Neural cell (in vitro differentiated cells): Measurements from ENCODE around the gene CFAP65. TPM values are rescaled to one million over a fixed set of nuclear protein-coding genes. Genes with fewer than 3 reads are reported as not detected.

ENCODE experiments used
- H2AFZ ChIP-seq: fragments of 200-600, 300-800 bp; sonication (generic), shearing (Covaris generic); 2 replicates; pipeline ENCODE4 v1.6.0; 2014; ENCODE audit warnings: low read depth, mild to moderate bottlenecking, antibody characterized with exemption, low read length, moderate library complexity
- H3F3A ChIP-seq: fragments of 200-600 bp; shearing (Covaris generic); 2 replicates; pipeline ENCODE4 v1.6.1; 2016; ENCODE audit warnings: mild to moderate bottlenecking, moderate library complexity, mixed read lengths, antibody characterized with exemption, low read length; ENCODE audit not compliant: insufficient read depth, poor library complexity, severe bottlenecking
- H3K27ac ChIP-seq: fragments of 200-600, 300-800 bp; sonication (generic), shearing (Covaris generic); 2 replicates; pipeline ENCODE4 v1.5.1; 2014; ENCODE audit warnings: mild to moderate bottlenecking, low read length, moderate library complexity
- H3K27me3 ChIP-seq: fragments of 300-800, 200-600 bp; sonication (generic), shearing (Covaris generic); 2 replicates; pipeline ENCODE4 v1.6.0; 2014; ENCODE audit warnings: mild to moderate bottlenecking, low read depth, low read length, moderate library complexity; ENCODE audit not compliant: insufficient read depth
- H3K36me3 ChIP-seq: fragments of 300-800, 200-600 bp; sonication (generic), shearing (Covaris generic); 2 replicates; pipeline ENCODE4 v1.5.1; 2014; ENCODE audit warnings: mild to moderate bottlenecking, antibody characterized with exemption, low read length, moderate library complexity; ENCODE audit not compliant: insufficient read depth
- H3K4me2 ChIP-seq: fragments of 300-800, 200-600 bp; sonication (generic), shearing (Covaris generic); 2 replicates; pipeline ENCODE4 v1.6.0; 2014; ENCODE audit warnings: mild to moderate bottlenecking, low read length
- H3K4me3 ChIP-seq: fragments of 300-800, 200-600 bp; sonication (generic), shearing (Covaris generic); 2 replicates; pipeline ENCODE4 v1.5.1; 2014; ENCODE audit warnings: mild to moderate bottlenecking, low read length, moderate library complexity
- H3K79me2 ChIP-seq: fragments of 200-600 bp; shearing (Covaris generic); replicated peaks from 2 replicates; pipeline ENCODE4 v1.6.0; 2014; ENCODE audit warnings: mild to moderate bottlenecking, low read length, moderate library complexity; ENCODE audit not compliant: insufficient read depth
- H3K9ac ChIP-seq: fragments of 300-800, 200-600 bp; sonication (generic), shearing (Covaris generic); 2 replicates; pipeline ENCODE4 v1.6.1; 2016; ENCODE audit warnings: mild to moderate bottlenecking, low read length, mixed read lengths
- H3K9me2 ChIP-seq: fragments of 200-600 bp; shearing (Covaris generic); 2 replicates; pipeline ENCODE4 v1.6.1; 2016; ENCODE audit warnings: mild to moderate bottlenecking, low read length, mixed read lengths; ENCODE audit not compliant: insufficient read depth
- H3K9me3 ChIP-seq: fragments of 200-600, 300-800 bp; sonication (generic), shearing (Covaris generic); 2 replicates; pipeline ENCODE4 v1.6.1; 2016; ENCODE audit warnings: mild to moderate bottlenecking, mixed run types, low read length, moderate library complexity, mixed read lengths
- H4K20me1 ChIP-seq: fragments of 200-600 bp; shearing (Covaris generic); 2 replicates; pipeline ENCODE4 v1.6.1; 2016; ENCODE audit warnings: mild to moderate bottlenecking, mixed run types; ENCODE audit not compliant: insufficient read depth
- EP300 ChIP-seq: fragments of 450-650 bp; conservative IDR thresholded peaks from 2 replicates; pipeline ENCODE4 v1.6.1; 2014; ENCODE audit warnings: antibody characterized with exemption, mild to moderate bottlenecking, moderate library complexity; ENCODE audit not compliant: poor library complexity, severe bottlenecking
- EZH2 ChIP-seq: fragments of 200-600, 300-800 bp; shearing (Covaris generic), sonication (generic); IDR thresholded peaks from 2 replicates; pipeline ENCODE4 v1.6.1; 2014; ENCODE audit warnings: antibody characterized with exemption, low read length, borderline replicate concordance, mild to moderate bottlenecking; ENCODE audit not compliant: insufficient read depth, poor library complexity, severe bottlenecking
- MXI1 ChIP-seq: fragments of 450-650 bp; conservative IDR thresholded peaks from 2 replicates; pipeline ENCODE4 v1.6.1; 2014; ENCODE audit warnings: antibody characterized with exemption, mild to moderate bottlenecking; ENCODE audit not compliant: poor library complexity, severe bottlenecking
- POLR2AphosphoS5 ChIP-seq: IDR thresholded peaks from 2 replicates; pipeline ENCODE4 v1.6.1; 2012
- RAD21 ChIP-seq: fragments of 450-650 bp; conservative IDR thresholded peaks from 2 replicates; pipeline ENCODE4 v1.6.1; 2014; ENCODE audit warnings: antibody characterized with exemption, mild to moderate bottlenecking, moderate library complexity
- REST ChIP-seq: IDR thresholded peaks from 2 replicates; pipeline ENCODE4 v1.6.1; 2012; ENCODE audit warnings: borderline replicate concordance
- SMC3 ChIP-seq: fragments of 450-650 bp; conservative IDR thresholded peaks from 2 replicates; pipeline ENCODE4 v1.6.1; 2014; ENCODE audit warnings: antibody characterized with exemption, mild to moderate bottlenecking, moderate library complexity; ENCODE audit not compliant: poor library complexity
- TAF1 ChIP-seq: IDR thresholded peaks from 2 replicates; pipeline ENCODE4 v1.6.1; 2012; ENCODE audit warnings: low read depth
- polyA plus RNA-seq: library from polyadenylated mRNA; depleted of rRNA; stranded (reverse); fragments of >200 nt; gene quantifications from 2 replicates; pipeline ENCODE4 v1.2.3, GENCODE V29; 2014
- TF ChIP-seq, protein P1 (sequence below): fragments of 450-650 bp; IDR thresholded peaks from 2 replicates; pipeline ENCODE4 v1.5.1; 2014; ENCODE audit warnings: antibody characterized with exemption, mild to moderate bottlenecking, moderate library complexity; ENCODE audit not compliant: poor library complexity, severe bottlenecking

The CFAP65 gene
- polyA plus RNA-seq, 1 donor from 2014 or later, result 1.1 TPM

- no peaks in the 10 kb centered on the region for H3F3A ChIP-seq
- peaks cover 48% of the 10 kb centered on the region for H3K27me3 ChIP-seq
- no peak for TF ChIP-seq RAD21
- TF ChIP-seq, protein P1, sequence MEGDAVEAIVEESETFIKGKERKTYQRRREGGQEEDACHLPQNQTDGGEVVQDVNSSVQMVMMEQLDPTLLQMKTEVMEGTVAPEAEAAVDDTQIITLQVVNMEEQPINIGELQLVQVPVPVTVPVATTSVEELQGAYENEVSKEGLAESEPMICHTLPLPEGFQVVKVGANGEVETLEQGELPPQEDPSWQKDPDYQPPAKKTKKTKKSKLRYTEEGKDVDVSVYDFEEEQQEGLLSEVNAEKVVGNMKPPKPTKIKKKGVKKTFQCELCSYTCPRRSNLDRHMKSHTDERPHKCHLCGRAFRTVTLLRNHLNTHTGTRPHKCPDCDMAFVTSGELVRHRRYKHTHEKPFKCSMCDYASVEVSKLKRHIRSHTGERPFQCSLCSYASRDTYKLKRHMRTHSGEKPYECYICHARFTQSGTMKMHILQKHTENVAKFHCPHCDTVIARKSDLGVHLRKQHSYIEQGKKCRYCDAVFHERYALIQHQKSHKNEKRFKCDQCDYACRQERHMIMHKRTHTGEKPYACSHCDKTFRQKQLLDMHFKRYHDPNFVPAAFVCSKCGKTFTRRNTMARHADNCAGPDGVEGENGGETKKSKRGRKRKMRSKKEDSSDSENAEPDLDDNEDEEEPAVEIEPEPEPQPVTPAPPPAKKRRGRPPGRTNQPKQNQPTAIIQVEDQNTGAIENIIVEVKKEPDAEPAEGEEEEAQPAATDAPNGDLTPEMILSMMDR, result no peak
- no peak for TF ChIP-seq EZH2
- no peak for TF ChIP-seq MXI1
- no peak for TF ChIP-seq TAF1
- no peak for TF ChIP-seq REST
- TF ChIP-seq EP300, result no peak
- TF ChIP-seq SMC3, result no peak
- no peak for TF ChIP-seq POLR2AphosphoS5
These were observed 1.4 kb upstream of the CFAP65 start for GRCh38 chr2:219042750-219043149.

GRCh38 chr2:219042157-219042556 is 841 bp upstream of the CFAP65 start:
- no peak overlapping the region for H3K4me2 ChIP-seq
- H3K9me3 ChIP-seq, result no peaks in the 10 kb centered on the region
- peaks cover 42% of the 10 kb centered on the region for H3K27me3 ChIP-seq
- no peak overlapping the region for H3K4me3 ChIP-seq
- H3K9ac ChIP-seq, result no peak overlapping the region
- no peaks in the 10 kb centered on the region for H3K9me2 ChIP-seq
- no peaks in the 10 kb centered on the region for H4K20me1 ChIP-seq
- H3K36me3 ChIP-seq, result no peaks in the 10 kb centered on the region
- H3K27ac ChIP-seq, result no peak overlapping the region
- TF ChIP-seq RAD21 (no peak), EP300 (no peak), TAF1 (no peak), MXI1 (no peak), REST (no peak)
- TF ChIP-seq, protein P1, result no peak
- H2AFZ ChIP-seq, result no peak overlapping the region
- no peaks in the 10 kb centered on the region for H3F3A ChIP-seq
- H3K79me2 ChIP-seq, result no peaks in the 10 kb centered on the region

More at GRCh38 chr2:219042750-219043149, 1.4 kb upstream of the CFAP65 start:
- Histone ChIP-seq H3K27ac (no peak overlapping the region), H3K79me2 (no peaks in the 10 kb centered on the region), H2AFZ (no peak overlapping the region), H3K9me2 (no peaks in the 10 kb centered on the region), H3K36me3 (no peaks in the 10 kb centered on the region), H3K4me3 (no peak overlapping the region), H4K20me1 (no peaks in the 10 kb centered on the region), H3K4me2 (no peak overlapping the region), H3K9ac (no peak overlapping the region), H3K9me3 (no peaks in the 10 kb centered on the region)
